ENCODE data around the gene ZFAND3. TPM values are rescaled to one million over a fixed set of nuclear protein-coding genes. Genes with fewer than 3 reads are reported as not detected.

Gene ZFAND3
- total and polyA plus RNA-seq, 2 experiments from 2014 or later: 16.9 to 28.2 TPM

- no peak for TF ChIP-seq ETS1 (IDR thresholded peaks at IDR 0.05)
- TF ChIP-seq ZNF331 (CRISPR knock-in tag; IDR thresholded peaks at IDR 0.05; ENCODE audit: low read depth): no peak
- TF ChIP-seq EZH2 (IDR thresholded peaks at IDR 0.05; ENCODE audit: low read depth, unreplicated experiment): no peak
- no peak for TF ChIP-seq NANOG (IDR thresholded peaks at IDR 0.05; ENCODE audit: borderline replicate concordance)
- no peak for TF ChIP-seq EZH2phosphoT487 (IDR thresholded peaks at IDR 0.05; ENCODE audit: unreplicated experiment)
- TF ChIP-seq CTCF (conservative IDR thresholded peaks at IDR 0.05; ENCODE audit: low read depth in 2 of 2): no peak
- no peak for TF ChIP-seq POLR2AphosphoS5 (IDR thresholded peaks at IDR 0.05; ENCODE audit: low read depth)
- TF ChIP-seq STAT1 (IDR thresholded peaks at IDR 0.05; ENCODE audit: unreplicated experiment): no peak
Observed at GRCh38 chr6:38178584-38178886, 359.0 kb downstream of the ZFAND3 start (continued).

GRCh38 chr6:38179300-38179699 lies 359.8 kb downstream of the ZFAND3 start:
- peaks cover 25% of the 10 kb centered on the region for H3K4me1 Mint-ChIP-seq
- no peak overlapping the region for H2AFZ ChIP-seq
- H3K9me3 Mint-ChIP-seq: no peaks in the 10 kb centered on the region
- no peak overlapping the region for H3K4me3 Mint-ChIP-seq
- H3K27me3 ChIP-seq (ENCODE audit: insufficient read depth): no peaks in the 10 kb centered on the region
- no peak overlapping the region for H3K4me3 ChIP-seq
- peak; percentile 51 for ATAC-seq
- no peak overlapping the region for H3K27ac Mint-ChIP-seq
- DNase-seq (ENCODE audit: low spot score): no peak
- no peaks in the 10 kb centered on the region for H3K4me1 ChIP-seq (ENCODE audit: insufficient read depth)
- no peak overlapping the region for H3K4me2 ChIP-seq
- H4K20me1 ChIP-seq (replicated peaks; ENCODE audit: insufficient read depth): no peaks in the 10 kb centered on the region
- H3K27ac ChIP-seq (ENCODE audit: low read depth): no peak overlapping the region
- TF ChIP-seq CREB1 (CRISPR knock-in tag; IDR thresholded peaks at IDR 0.05; ENCODE audit: low read depth): no peak
- peak in 1 of 2 experiments; percentile 10; a peak in 2 of 4 replicates for TF ChIP-seq CTCF (conservative IDR thresholded peaks at IDR 0.05; ENCODE audit: low read depth in 2 of 2)
- H3K27me3 Mint-ChIP-seq (ENCODE audit: insufficient read depth, low read depth, poor library complexity): peaks cover 21% of the 10 kb centered on the region
- H3F3A ChIP-seq (replicated peaks; ENCODE audit: low read depth): no peaks in the 10 kb centered on the region
- H3K79me2 ChIP-seq (replicated peaks; ENCODE audit: insufficient read depth): no peaks in the 10 kb centered on the region
- H3K36me3 ChIP-seq (ENCODE audit: insufficient read depth): no peaks in the 10 kb centered on the region
- no peaks in the 10 kb centered on the region for H3K9me2 ChIP-seq (ENCODE audit: insufficient read depth)
- no peaks in the 10 kb centered on the region for H3K36me3 Mint-ChIP-seq (ENCODE audit: low read depth)

All from GM23338 (cell line).